Activated naive CD8-positive, alpha-beta T cell treated with anti-CD3 and anti-CD28 coated beads, Interleukin-2, amount 50 U/mL, for 24 hours (primary cell): ENCODE measurements around the gene CD19.
"Not testable (repeated sequence)": the region's sequence is repeated elsewhere in the genome, so short reads cannot be mapped to it uniquely, and the experiment has no call there.

ENCODE experiments used
- ATAC-seq: fragments of 150-1000 bp; cut with Tn5 transposase; one replicate; pipeline ENCODE4 v1.10.0; 2021
- DNase-seq: peaks from one replicate; pipeline ENCODE4 v3.0.0; 2021
- H3K27ac Mint-ChIP-seq: one replicate; pipeline ENCODE4 v1.8.0; 2021; ENCODE audit warnings: mild to moderate bottlenecking, mixed read lengths
- H3K27me3 Mint-ChIP-seq: one replicate; pipeline ENCODE4 v1.8.0; 2021; ENCODE audit warnings: mixed read lengths
- H3K36me3 Mint-ChIP-seq: one replicate; pipeline ENCODE4 v1.8.0; 2021; ENCODE audit warnings: low read depth, mixed read lengths
- H3K4me1 Mint-ChIP-seq: one replicate; pipeline ENCODE4 v1.8.0; 2021; ENCODE audit warnings: mixed read lengths
- H3K4me3 Mint-ChIP-seq: one replicate; pipeline ENCODE4 v1.8.0; 2021; ENCODE audit warnings: mild to moderate bottlenecking, moderate library complexity, mixed read lengths
- H3K9me3 Mint-ChIP-seq: one replicate; pipeline ENCODE4 v1.8.0; 2021; ENCODE audit warnings: mixed read lengths

Gene CD19

DNA sequence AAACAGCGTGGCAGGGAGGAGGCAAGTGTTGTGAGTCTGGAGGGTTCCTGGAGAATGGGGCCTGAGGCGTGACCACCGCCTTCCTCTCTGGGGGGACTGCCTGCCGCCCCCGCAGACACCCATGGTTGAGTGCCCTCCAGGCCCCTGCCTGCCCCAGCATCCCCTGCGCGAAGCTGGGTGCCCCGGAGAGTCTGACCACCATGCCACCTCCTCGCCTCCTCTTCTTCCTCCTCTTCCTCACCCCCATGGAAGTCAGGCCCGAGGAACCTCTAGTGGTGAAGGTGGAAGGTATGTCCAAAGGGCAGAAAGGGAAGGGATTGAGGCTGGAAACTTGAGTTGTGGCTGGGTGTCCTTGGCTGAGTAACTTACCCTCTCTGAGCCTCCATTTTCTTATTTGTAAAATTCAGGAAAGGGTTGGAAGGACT, at the start of gene CD19:
Gene CD19, plus strand, starts transcription at position 171 of the 425 bp plus-strand sequence. Its CDS starts 30 bp downstream, at position 201.
- Mint-ChIP-seq H3K9me3 (no peaks in the 10 kb centered on the region), H3K4me3 (peak within 1 kb of the TSS; percentile 69), H3K4me1 (peaks cover 37% of the 10 kb centered on the region), H3K27me3 (no peaks in the 10 kb centered on the region), H3K27ac (peak within 1 kb of the TSS; percentile 68), H3K36me3 (peaks cover 4% of the 10 kb centered on the region)
- ATAC-seq (no peak), DNase-seq (no peak)

DNA sequence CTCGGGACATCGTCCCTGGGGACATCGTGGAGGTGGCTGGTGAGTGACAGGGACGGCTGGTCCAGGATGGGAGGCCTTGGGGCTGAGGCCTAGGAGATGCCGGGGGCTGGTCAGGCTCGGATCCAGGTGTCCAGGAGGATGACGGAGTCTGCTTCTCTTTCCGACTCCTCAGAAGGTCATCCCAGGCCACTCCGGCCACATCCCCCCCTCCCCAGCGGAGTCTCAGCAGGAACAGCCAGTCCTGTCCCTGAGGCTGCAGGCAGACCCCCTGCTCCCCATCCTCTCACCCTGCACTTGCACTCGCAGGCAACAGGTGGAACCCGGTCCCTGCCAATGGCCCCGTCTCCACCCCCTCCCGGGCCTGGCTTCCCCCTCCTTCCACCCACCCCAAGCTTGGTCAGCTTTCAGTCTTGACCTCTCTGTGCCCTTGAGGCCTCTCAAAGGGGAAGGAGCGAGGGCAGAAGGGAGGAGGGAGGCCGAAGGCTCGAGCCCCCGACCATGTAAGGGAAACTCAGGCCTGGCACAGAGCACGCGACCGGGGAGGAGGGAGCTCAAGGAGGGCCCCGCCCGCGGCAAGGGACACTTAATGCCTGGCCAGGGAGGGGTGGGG, 49.1 kb upstream of the CD19 start:
- peaks cover 21% of the 10 kb centered on the region for H3K4me1 Mint-ChIP-seq
- H3K27ac Mint-ChIP-seq: no peak overlapping the region
- no peak for ATAC-seq
- H3K4me3 Mint-ChIP-seq: no peak overlapping the region
- H3K27me3 Mint-ChIP-seq: peaks cover 10% of the 10 kb centered on the region
- no peaks in the 10 kb centered on the region for H3K36me3 Mint-ChIP-seq
- no peaks in the 10 kb centered on the region for H3K9me3 Mint-ChIP-seq
- DNase-seq: no peak

DNA sequence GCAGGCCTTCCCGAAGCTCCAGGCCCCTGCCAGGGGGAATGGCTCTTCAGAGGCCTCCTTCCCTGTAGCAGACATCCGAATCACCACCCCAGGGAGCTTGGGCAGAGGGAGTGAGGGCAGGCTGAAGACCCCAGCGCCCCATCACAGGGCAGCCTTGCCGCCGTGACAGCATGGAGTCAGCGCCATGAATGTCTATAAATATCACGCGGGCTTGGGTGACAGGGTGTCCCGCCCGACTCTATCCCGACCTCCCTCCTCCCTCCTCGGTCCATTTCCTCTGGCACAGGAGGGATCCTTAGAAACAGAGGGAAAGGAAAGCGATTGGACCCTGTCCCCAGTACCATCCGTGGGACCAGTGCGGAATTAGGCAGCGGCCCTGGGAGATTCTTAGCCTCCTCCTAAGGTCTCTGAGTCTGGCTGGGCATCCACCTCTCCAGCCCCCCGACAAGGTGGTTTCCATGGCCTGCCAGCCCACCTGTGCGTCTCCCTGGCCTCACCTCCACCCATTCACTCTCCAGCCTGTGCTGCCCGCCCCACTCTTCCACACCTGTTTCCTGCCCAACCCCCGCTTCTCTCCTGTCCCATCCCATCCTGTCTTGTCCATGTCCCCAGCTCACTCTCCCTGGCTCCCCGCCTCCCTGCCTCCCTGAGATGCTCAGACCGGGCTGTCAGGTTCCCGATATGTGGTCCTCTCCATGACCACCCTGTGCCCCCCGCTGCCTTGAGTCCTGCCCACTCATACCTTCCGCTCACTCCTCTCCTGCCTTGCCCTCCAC, 48.4 kb upstream of the CD19 start:
- DNase-seq (no peak), ATAC-seq (no peak)
- H3K27ac Mint-ChIP-seq: no peak overlapping the region
- no peaks in the 10 kb centered on the region for H3K9me3 Mint-ChIP-seq
- H3K27me3 Mint-ChIP-seq: peaks cover 10% of the 10 kb centered on the region
- peaks cover 21% of the 10 kb centered on the region for H3K4me1 Mint-ChIP-seq
- H3K36me3 Mint-ChIP-seq: no peaks in the 10 kb centered on the region
- no peak overlapping the region for H3K4me3 Mint-ChIP-seq

DNA sequence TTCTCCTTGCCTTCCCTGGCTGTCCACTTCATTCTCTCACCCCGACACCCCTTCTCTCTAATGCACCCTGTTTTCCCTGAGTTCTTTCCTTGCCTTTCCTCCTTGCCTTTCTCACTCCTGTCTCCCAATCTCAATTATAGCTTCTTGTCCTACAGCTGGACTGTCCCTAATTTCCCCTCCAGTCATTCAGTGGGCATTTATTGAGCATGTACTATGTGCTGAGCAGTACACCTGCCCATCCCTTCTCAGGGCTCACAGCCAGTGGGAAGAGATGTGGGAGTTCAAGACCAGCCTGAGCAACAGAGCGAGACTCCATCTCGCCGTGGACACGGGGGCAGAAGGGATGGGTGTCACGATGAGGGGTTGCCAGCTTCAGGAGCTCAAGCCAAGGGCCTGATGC, 47.7 kb upstream of the CD19 start:
- Mint-ChIP-seq H3K36me3 (no peaks in the 10 kb centered on the region), H3K27me3 (peaks cover 10% of the 10 kb centered on the region), H3K27ac (no peak overlapping the region), H3K4me1 (peaks cover 16% of the 10 kb centered on the region), H3K4me3 (no peak overlapping the region), H3K9me3 (no peaks in the 10 kb centered on the region)
- ATAC-seq (no peak), DNase-seq (no peak)

DNA sequence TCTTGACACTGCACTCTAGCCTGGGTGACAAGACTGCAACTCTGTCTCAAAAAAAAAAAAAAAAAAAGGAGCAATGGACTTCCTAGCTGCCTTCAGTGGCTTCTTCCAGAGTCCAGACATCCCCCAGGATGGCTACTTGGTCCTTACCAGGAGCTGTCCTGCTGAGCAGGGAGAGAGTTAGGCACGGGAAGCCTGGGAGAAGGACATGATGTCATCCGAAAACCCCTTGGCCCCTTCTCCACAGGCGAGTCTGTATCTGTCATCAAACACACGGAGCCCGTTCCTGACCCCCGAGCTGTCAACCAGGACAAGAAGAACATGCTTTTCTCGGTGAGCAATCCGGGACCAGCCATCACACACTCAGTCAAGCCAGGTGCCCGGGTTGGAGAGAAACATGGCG, 44.8 kb upstream of the CD19 start:
- H3K9me3 Mint-ChIP-seq: no peaks in the 10 kb centered on the region
- no peak for ATAC-seq
- no peaks in the 10 kb centered on the region for H3K4me1 Mint-ChIP-seq

DNA sequence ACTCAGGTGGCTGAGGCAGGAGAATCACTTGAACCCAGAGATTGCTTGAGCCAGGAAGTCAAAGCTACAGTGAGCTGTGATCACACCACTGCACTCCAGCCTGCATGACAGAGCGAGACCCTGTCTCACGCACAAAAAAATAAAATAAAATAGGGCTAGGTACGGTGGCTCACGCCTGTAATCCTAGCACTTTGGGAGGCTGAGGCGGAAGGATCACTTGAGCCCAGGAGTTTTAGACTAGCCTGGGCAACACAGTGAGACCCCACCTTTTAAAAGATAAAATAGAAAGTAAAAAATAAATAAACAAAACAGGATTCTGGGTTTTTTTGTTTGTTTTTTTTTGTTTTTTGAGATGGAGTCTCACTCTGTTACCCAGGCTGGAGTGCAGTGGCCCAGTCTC, 41.4 kb upstream of the CD19 start:
- not testable (repeated sequence) for H3K36me3 Mint-ChIP-seq, ATAC-seq, H3K9me3 Mint-ChIP-seq, H3K4me3 Mint-ChIP-seq, DNase-seq, H3K27ac Mint-ChIP-seq, H3K4me1 Mint-ChIP-seq, H3K27me3 Mint-ChIP-seq

More for the DNA sequence above, 44.8 kb upstream of the CD19 start:
- H3K27ac Mint-ChIP-seq: no peak overlapping the region
- no peak overlapping the region for H3K4me3 Mint-ChIP-seq
- H3K36me3 Mint-ChIP-seq: no peaks in the 10 kb centered on the region
- no peak for DNase-seq
- H3K27me3 Mint-ChIP-seq: peaks cover 2% of the 10 kb centered on the region

DNA sequence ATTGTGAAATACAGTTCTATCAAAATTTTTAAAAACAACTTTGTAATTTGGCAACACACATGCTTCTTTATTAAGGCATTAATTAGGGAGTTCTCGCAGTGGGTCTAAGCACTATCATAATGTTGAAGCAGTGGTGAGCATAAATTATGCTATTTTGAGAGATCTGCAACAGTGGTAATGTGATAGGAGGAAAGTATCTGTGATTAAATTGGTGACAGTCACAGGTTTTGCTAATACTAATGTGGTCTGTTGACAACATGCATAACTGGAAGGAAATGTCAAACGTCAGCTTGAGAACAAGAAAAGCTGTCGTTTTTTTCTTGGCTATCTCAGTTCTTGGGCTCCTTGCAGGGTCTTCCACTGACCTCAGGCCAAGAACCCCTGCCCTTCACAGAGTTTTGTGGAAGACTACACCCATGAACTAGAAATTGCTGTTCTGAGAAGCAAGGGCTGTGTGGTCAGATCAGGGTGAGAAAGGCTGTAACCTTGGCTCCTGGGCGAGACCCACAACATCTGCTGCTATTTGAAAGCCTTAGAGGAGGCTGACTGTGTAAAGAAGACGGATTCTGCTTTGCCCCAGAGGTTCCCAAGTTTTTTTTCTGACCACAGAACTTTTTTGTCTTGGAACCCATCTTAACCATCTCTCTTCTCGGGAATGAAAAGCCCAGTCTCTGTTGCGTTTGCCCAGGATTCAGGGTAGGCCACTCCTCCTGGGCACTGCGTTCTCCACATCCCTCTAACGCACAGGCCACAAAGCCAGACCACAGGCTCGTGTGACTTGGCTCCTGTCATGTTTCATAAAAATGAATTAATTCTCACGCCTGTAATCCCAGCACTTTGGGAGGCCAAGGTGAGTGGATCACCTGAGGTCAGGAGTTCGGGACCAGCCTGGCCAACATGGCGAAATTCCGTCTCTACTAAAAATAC, 39.5 kb upstream of the CD19 start:
- Mint-ChIP-seq H3K4me1 (no peaks in the 10 kb centered on the region), H3K27me3 (no peaks in the 10 kb centered on the region)

DNA sequence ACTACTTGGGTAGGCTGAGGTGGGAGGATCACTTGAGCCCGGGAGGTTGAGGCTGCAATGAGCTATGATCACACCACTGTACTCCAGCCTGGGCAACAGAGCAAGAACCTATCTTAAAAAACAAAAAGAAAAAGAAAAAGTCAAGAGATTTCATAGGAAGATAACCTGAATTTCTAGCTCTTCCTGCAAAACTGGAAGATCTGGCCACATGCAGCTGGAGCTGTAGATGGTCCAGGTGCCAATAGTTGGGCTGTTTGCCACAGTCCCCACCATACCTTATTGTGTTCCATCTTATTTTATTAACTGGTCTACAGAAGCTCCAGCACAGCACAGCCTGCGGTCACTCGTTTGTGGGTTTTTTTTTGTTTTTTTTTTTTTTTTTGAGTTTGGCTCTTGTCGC, 38.5 kb upstream of the CD19 start:
- Mint-ChIP-seq H3K27ac (no peak overlapping the region), H3K4me3 (no peak overlapping the region), H3K4me1 (no peaks in the 10 kb centered on the region), H3K36me3 (no peaks in the 10 kb centered on the region), H3K9me3 (no peaks in the 10 kb centered on the region), H3K27me3 (no peaks in the 10 kb centered on the region)
- ATAC-seq (no peak), DNase-seq (no peak)

More for the DNA sequence above, 39.5 kb upstream of the CD19 start:
- ATAC-seq (no peak), DNase-seq (no peak)
- Mint-ChIP-seq H3K27ac (no peak overlapping the region), H3K9me3 (no peaks in the 10 kb centered on the region), H3K4me3 (no peak overlapping the region), H3K36me3 (no peaks in the 10 kb centered on the region)

DNA sequence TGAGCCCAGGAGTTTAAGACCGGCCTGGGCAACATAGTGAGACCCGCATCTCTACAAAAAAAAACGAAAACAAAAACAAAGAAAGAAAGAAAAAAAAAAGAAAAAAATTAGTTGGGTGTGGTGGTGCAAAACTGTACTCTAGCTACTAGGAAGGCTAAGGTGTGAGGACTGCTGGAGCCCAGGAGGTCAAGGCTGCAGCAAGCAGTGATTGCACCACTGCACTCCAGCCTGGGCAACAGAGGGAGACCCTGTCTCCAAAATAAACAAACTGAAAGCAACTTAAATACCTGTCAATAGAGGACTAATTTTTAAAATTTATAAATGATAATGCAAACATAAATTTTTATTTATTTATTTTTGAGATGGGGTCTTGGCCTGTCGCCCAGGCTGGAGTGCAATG, 36.2 kb upstream of the CD19 start:
- Mint-ChIP-seq H3K9me3 (no peaks in the 10 kb centered on the region), H3K36me3 (no peaks in the 10 kb centered on the region), H3K27ac (no peak overlapping the region), H3K4me1 (no peaks in the 10 kb centered on the region), H3K4me3 (no peak overlapping the region), H3K27me3 (no peaks in the 10 kb centered on the region)
- no peak for ATAC-seq
- no peak for DNase-seq

DNA sequence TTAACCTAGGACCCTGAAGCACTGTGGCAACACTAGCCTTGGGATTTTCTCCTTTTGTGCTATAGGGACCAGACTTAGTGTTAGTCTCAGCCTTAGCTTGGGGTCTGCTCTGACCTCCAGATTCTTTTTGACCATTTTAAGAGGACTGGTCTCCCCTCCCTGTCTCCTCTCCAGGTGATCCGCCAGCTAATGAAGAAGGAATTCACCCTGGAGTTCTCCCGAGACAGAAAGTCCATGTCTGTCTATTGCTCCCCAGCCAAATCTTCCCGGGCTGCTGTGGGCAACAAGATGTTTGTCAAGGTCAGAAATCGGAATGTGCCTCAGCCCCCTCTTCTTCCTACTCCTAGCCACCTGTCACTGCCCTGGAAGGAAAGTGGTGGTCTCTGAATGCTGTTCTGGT, 33.9 kb upstream of the CD19 start:
- no peaks in the 10 kb centered on the region for H3K27me3 Mint-ChIP-seq
- no peaks in the 10 kb centered on the region for H3K9me3 Mint-ChIP-seq
- H3K36me3 Mint-ChIP-seq: no peaks in the 10 kb centered on the region
- H3K4me3 Mint-ChIP-seq: no peak overlapping the region
- peaks cover 2% of the 10 kb centered on the region for H3K4me1 Mint-ChIP-seq
- DNase-seq (no peak), ATAC-seq (no peak)
- H3K27ac Mint-ChIP-seq: no peak overlapping the region

DNA sequence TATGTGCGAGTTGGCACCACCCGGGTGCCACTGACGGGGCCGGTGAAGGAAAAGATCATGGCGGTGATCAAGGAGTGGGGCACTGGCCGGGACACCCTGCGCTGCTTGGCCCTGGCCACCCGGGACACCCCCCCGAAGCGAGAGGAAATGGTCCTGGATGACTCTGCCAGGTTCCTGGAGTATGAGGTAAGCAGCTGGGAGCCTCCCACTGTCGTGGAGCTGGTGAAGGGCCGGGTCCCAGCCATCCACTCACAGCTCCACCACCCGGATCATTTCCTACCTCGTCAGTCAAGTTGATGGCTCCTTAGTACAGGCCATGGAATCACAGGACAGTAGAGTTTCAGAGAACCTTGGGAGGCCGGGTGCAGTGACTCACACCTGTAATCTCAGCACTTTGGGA, 33.5 kb upstream of the CD19 start:
- no peaks in the 10 kb centered on the region for H3K27me3 Mint-ChIP-seq
- no peak overlapping the region for H3K4me3 Mint-ChIP-seq
- no peaks in the 10 kb centered on the region for H3K36me3 Mint-ChIP-seq
- no peak overlapping the region for H3K27ac Mint-ChIP-seq
- ATAC-seq: no peak
- H3K9me3 Mint-ChIP-seq: no peaks in the 10 kb centered on the region
- no peak for DNase-seq
- H3K4me1 Mint-ChIP-seq: peaks cover 3% of the 10 kb centered on the region

DNA sequence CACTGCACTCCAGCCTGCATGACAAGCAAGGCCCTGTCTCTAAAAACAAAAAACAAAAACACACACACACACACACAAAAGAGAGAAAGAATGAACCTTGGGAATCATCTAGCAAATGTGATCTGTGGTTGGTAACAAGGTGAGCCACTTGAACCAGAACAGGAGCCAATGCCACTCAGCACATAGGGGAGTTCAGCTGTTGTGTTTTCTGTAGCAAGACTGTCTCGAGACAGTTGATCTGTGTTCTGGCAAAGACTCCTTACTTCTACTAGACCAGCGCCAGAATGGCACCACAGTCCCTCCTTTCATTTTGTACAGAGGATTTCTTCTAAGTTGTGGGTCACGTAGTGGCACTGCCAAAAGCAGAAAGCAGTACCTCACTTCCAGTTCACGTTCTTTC, 32.8 kb upstream of the CD19 start:
- H3K36me3 Mint-ChIP-seq: no peaks in the 10 kb centered on the region
- peaks cover 3% of the 10 kb centered on the region for H3K4me1 Mint-ChIP-seq
- H3K27ac Mint-ChIP-seq: no peak overlapping the region
- ATAC-seq (no peak), DNase-seq (no peak)
- no peaks in the 10 kb centered on the region for H3K27me3 Mint-ChIP-seq
- no peak overlapping the region for H3K4me3 Mint-ChIP-seq
- no peaks in the 10 kb centered on the region for H3K9me3 Mint-ChIP-seq

DNA sequence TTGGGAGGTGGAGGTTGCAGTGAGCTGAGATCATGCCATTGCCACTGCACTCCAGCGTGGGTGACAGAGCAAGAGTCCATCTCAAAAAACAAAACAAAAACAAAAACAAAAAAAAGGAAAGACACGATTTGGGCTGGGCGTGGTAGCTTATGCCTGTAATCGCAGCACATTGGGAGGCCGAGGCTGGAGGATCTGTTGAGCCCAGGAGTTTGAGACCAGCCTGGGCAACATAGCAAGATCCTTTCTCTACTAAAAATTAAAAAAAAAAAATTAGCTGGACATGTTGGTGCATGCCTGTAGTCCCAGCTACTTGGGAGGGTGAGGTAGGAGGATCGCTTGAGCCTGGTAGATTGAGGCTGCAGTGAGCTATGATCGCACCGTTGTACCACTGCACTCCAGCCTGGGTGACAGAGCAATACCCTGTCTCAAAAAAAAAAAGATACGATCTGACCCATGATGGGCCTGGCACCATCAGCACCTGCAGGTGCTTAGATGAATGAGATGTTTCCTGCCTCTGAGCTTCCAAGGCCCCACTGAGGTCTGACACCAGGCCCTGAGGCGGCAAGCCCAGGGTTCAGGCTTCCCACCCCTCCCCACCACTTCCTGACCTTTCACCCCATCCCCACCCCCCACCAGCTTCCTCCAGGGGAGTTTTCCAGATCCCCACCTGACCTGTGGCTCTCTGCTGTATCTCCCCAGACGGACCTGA, 31.7 kb upstream of the CD19 start:
- Mint-ChIP-seq H3K27me3 (no peaks in the 10 kb centered on the region), H3K4me3 (no peak overlapping the region), H3K36me3 (no peaks in the 10 kb centered on the region), H3K9me3 (no peaks in the 10 kb centered on the region), H3K27ac (no peak overlapping the region), H3K4me1 (peaks cover 3% of the 10 kb centered on the region)
- DNase-seq: no peak
- ATAC-seq: no peak

DNA sequence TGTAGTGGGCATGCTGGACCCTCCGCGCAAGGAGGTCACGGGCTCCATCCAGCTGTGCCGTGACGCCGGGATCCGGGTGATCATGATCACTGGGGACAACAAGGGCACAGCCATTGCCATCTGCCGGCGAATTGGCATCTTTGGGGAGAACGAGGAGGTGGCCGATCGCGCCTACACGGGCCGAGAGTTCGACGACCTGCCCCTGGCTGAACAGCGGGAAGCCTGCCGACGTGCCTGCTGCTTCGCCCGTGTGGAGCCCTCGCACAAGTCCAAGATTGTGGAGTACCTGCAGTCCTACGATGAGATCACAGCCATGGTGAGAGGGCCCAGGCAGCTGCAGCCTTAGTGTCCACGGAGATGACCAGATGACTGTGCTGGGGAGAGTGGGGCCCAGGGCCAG, 31.2 kb upstream of the CD19 start:
- H3K27me3 Mint-ChIP-seq: no peaks in the 10 kb centered on the region
- ATAC-seq: no peak

More for the DNA sequence above, 31.2 kb upstream of the CD19 start:
- Mint-ChIP-seq H3K36me3 (no peaks in the 10 kb centered on the region), H3K4me3 (no peak overlapping the region), H3K4me1 (peaks cover 3% of the 10 kb centered on the region), H3K9me3 (no peaks in the 10 kb centered on the region), H3K27ac (no peak overlapping the region)
- DNase-seq: no peak
